K562 (cell line): ENCODE measurements around the gene LBHD2.

Experiments used
- BRD9 ChIP-seq: fragments of 450-650 bp; IDR thresholded peaks from 2 replicates; pipeline ENCODE4 v1.6.1; 2018; ENCODE audit warnings: low read depth; ENCODE audit not compliant: partially characterized antibody
- RAD21 ChIP-seq, 2 experiments: fragments of 250-450 bp in 1 of 2; fragments of 450-650 bp in 1 of 2; sonication (Bioruptor Pico) in 1 of 2; formaldehyde crosslinking in 1 of 2; IDR thresholded peaks in 1 of 2; conservative IDR thresholded peaks in 1 of 2; 2 replicates each; pipeline versions ENCODE4 v1.4.0 to v1.8.0; 2020 to 2022; ENCODE audit warnings: mild to moderate bottlenecking in 2 of 2, moderate library complexity in 1 of 2
- ZEB2 ChIP-seq: fragments of 450-650 bp; IDR thresholded peaks from 2 replicates; pipeline ENCODE4 v1.6.1; 2016

- TF ChIP-seq ZEB2 (no peak), BRD9 (no peak), RAD21 (CRISPR knock-in tag; conservative IDR thresholded peaks at IDR 0.05 in 1 of 2, IDR thresholded peaks at IDR 0.05 in 1 of 2) (no peak)
Observed at GRCh38 chr14:103085106-103086091, 1.4 kb downstream of the LBHD2 start.
